ENCODE data around the gene KIR2DL1. TPM values are rescaled to one million over a fixed set of nuclear protein-coding genes. Genes with fewer than 3 reads are reported as not detected.
"Not testable (repeated sequence)": the region's sequence is repeated elsewhere in the genome, so short reads cannot be mapped to it uniquely, and the experiment has no call there.

Gene KIR2DL1
- total RNA-seq, 2 experiments from 2014 or later: not detected

GRCh38 chr19:54744080-54744479 lies 25.5 kb upstream of the KIR2DL1 start:
- H3K9me3 Mint-ChIP-seq (ENCODE audit: low read depth); H3K27me3 Mint-ChIP-seq; H3K4me3 Mint-ChIP-seq; CTCF ChIA-PET; H3K36me3 Mint-ChIP-seq (ENCODE audit: low read depth); ATAC-seq; intact Hi-C loops (cut with DNase I, micrococcal nuclease); DNase-seq; H3K27ac Mint-ChIP-seq; POLR2A ChIA-PET; H3K4me1 Mint-ChIP-seq: not testable (repeated sequence)

GRCh38 chr19:54747614-54748322 lies 21.8 kb upstream of the KIR2DL1 start:
- H3K36me3 Mint-ChIP-seq (ENCODE audit: low read depth); H3K27me3 Mint-ChIP-seq; CTCF ChIA-PET; DNase-seq; H3K27ac Mint-ChIP-seq; ATAC-seq; H3K9me3 Mint-ChIP-seq (ENCODE audit: low read depth); intact Hi-C loops (cut with DNase I, micrococcal nuclease); H3K4me1 Mint-ChIP-seq; POLR2A ChIA-PET; H3K4me3 Mint-ChIP-seq: not testable (repeated sequence)

- H3K36me3 Mint-ChIP-seq (ENCODE audit: low read depth); H3K27me3 Mint-ChIP-seq; ATAC-seq; H3K27ac Mint-ChIP-seq; H3K9me3 Mint-ChIP-seq (ENCODE audit: low read depth); intact Hi-C loops (cut with DNase I, micrococcal nuclease); CTCF ChIA-PET; H3K4me3 Mint-ChIP-seq; DNase-seq; POLR2A ChIA-PET; H3K4me1 Mint-ChIP-seq: not testable (repeated sequence)
Observed at GRCh38 chr19:54750276-54750675, 19.3 kb upstream of the KIR2DL1 start.

GRCh38 chr19:54756204-54757110 lies 13.1 kb upstream of the KIR2DL1 start:
- POLR2A ChIA-PET; DNase-seq; ATAC-seq; H3K27ac Mint-ChIP-seq; CTCF ChIA-PET; H3K4me1 Mint-ChIP-seq; intact Hi-C loops (cut with DNase I, micrococcal nuclease); H3K36me3 Mint-ChIP-seq (ENCODE audit: low read depth); H3K27me3 Mint-ChIP-seq; H3K4me3 Mint-ChIP-seq; H3K9me3 Mint-ChIP-seq (ENCODE audit: low read depth): not testable (repeated sequence)

GRCh38 chr19:54758577-54758976 lies 11.0 kb upstream of the KIR2DL1 start:
- H3K4me1 Mint-ChIP-seq; CTCF ChIA-PET; H3K27ac Mint-ChIP-seq; H3K4me3 Mint-ChIP-seq; H3K27me3 Mint-ChIP-seq; H3K9me3 Mint-ChIP-seq (ENCODE audit: low read depth); POLR2A ChIA-PET; ATAC-seq; H3K36me3 Mint-ChIP-seq (ENCODE audit: low read depth); DNase-seq; intact Hi-C loops (cut with DNase I, micrococcal nuclease): not testable (repeated sequence)

GRCh38 chr19:54764219-54764618 lies 5.4 kb upstream of the KIR2DL1 start:
- ATAC-seq; H3K36me3 Mint-ChIP-seq (ENCODE audit: low read depth); H3K27me3 Mint-ChIP-seq; H3K27ac Mint-ChIP-seq; CTCF ChIA-PET; H3K9me3 Mint-ChIP-seq (ENCODE audit: low read depth); H3K4me3 Mint-ChIP-seq; H3K4me1 Mint-ChIP-seq; DNase-seq; POLR2A ChIA-PET; intact Hi-C loops (cut with DNase I, micrococcal nuclease): not testable (repeated sequence)

GRCh38 chr19:54766464-54766863 lies 3.1 kb upstream of the KIR2DL1 start:
- H3K27me3 Mint-ChIP-seq; H3K36me3 Mint-ChIP-seq (ENCODE audit: low read depth); intact Hi-C loops (cut with DNase I, micrococcal nuclease); H3K4me1 Mint-ChIP-seq; ATAC-seq; H3K4me3 Mint-ChIP-seq; POLR2A ChIA-PET; CTCF ChIA-PET; H3K9me3 Mint-ChIP-seq (ENCODE audit: low read depth); DNase-seq; H3K27ac Mint-ChIP-seq: not testable (repeated sequence)

- H3K4me1 Mint-ChIP-seq; CTCF ChIA-PET; ATAC-seq; DNase-seq; intact Hi-C loops (cut with DNase I, micrococcal nuclease); POLR2A ChIA-PET; H3K4me3 Mint-ChIP-seq; H3K27ac Mint-ChIP-seq; H3K36me3 Mint-ChIP-seq (ENCODE audit: low read depth); H3K27me3 Mint-ChIP-seq; H3K9me3 Mint-ChIP-seq (ENCODE audit: low read depth): not testable (repeated sequence)
Observed at GRCh38 chr19:54770511-54770910, 918 bp downstream of the KIR2DL1 start.

- H3K4me3 Mint-ChIP-seq; POLR2A ChIA-PET; H3K4me1 Mint-ChIP-seq; ATAC-seq; DNase-seq; H3K27me3 Mint-ChIP-seq; H3K36me3 Mint-ChIP-seq (ENCODE audit: low read depth); CTCF ChIA-PET; H3K27ac Mint-ChIP-seq; H3K9me3 Mint-ChIP-seq (ENCODE audit: low read depth); intact Hi-C loops (cut with DNase I, micrococcal nuclease): not testable (repeated sequence)
Observed at GRCh38 chr19:54771018-54771960, 1.7 kb downstream of the KIR2DL1 start.

GRCh38 chr19:54772666-54773065 lies 3.1 kb downstream of the KIR2DL1 start:
- H3K4me1 Mint-ChIP-seq; H3K9me3 Mint-ChIP-seq (ENCODE audit: low read depth); POLR2A ChIA-PET; H3K27ac Mint-ChIP-seq; CTCF ChIA-PET; H3K36me3 Mint-ChIP-seq (ENCODE audit: low read depth); DNase-seq; intact Hi-C loops (cut with DNase I, micrococcal nuclease); H3K27me3 Mint-ChIP-seq; ATAC-seq; H3K4me3 Mint-ChIP-seq: not testable (repeated sequence)

- DNase-seq; intact Hi-C loops (cut with DNase I, micrococcal nuclease); H3K9me3 Mint-ChIP-seq (ENCODE audit: low read depth); H3K4me1 Mint-ChIP-seq; H3K27me3 Mint-ChIP-seq; POLR2A ChIA-PET; CTCF ChIA-PET; H3K4me3 Mint-ChIP-seq; ATAC-seq; H3K27ac Mint-ChIP-seq; H3K36me3 Mint-ChIP-seq (ENCODE audit: low read depth): not testable (repeated sequence)
Observed at GRCh38 chr19:54775095-54775815, 5.7 kb downstream of the KIR2DL1 start.
